SK-N-SH (cell line): ENCODE results near the gene CUX1. TPM values are rescaled to one million over a fixed set of nuclear protein-coding genes. Genes with fewer than 3 reads are reported as not detected.
"Not testable (repeated sequence)": the region's sequence is repeated elsewhere in the genome, so short reads cannot be mapped to it uniquely, and the experiment has no call there.

Experiments
- CTCF ChIA-PET: fragments of 300-600, 350-600 bp; formaldehyde crosslinking; extraction: SDS; loops from one replicate; lab custom pipeline; 2021; lab: Yijun Ruan, JAX
- POLR2A ChIA-PET: fragments of 350-600 bp; sonication (Branson Sonifier 250); formaldehyde crosslinking; extraction: SDS; loops from one replicate; lab custom pipeline; 2020; ENCODE audit warnings: antibody characterized with exemption, inconsistent platforms; lab: Yijun Ruan, JAX
- DNase-seq: peaks from one replicate; pipeline ENCODE4 v3.0.0; 2012
- H2AFZ ChIP-seq: fragments of 200-600 bp; sonication (generic); 2 replicates; pipeline ENCODE4 v1.8.1; 2016; ENCODE audit warnings: antibody characterized with exemption, mild to moderate bottlenecking, low read depth
- H3F3A ChIP-seq: fragments of 200-600 bp; sonication (generic); replicated peaks from 2 replicates; pipeline ENCODE3; 2016; ENCODE audit warnings: antibody characterized with exemption, mild to moderate bottlenecking; ENCODE audit not compliant: insufficient read depth
- H3K27ac ChIP-seq, 2 experiments: fragments of 200-500 bp in 1 of 2; fragments of 200-600 bp in 1 of 2; sonication (Bioruptor generic) in 1 of 2; sonication (generic), shearing (Covaris generic) in 1 of 2; 2 replicates each; pipeline versions ENCODE4 v1.5.1 to v1.6.1; 2014 to 2016; ENCODE audit warnings: low read depth in 2 of 2, inconsistent platforms in 1 of 2, low read length in 1 of 2, mild to moderate bottlenecking in 1 of 2, mixed read lengths in 1 of 2
- H3K27me3 ChIP-seq: fragments of 200-600 bp; sonication (generic), shearing (Covaris generic); 2 replicates; pipeline ENCODE4 v1.6.1; 2016; ENCODE audit warnings: mixed run types; ENCODE audit not compliant: insufficient read depth
- H3K36me3 ChIP-seq, 2 experiments: fragments of 200-500 bp in 1 of 2; fragments of 200-600 bp in 1 of 2; sonication (Bioruptor generic) in 1 of 2; sonication (generic) in 1 of 2; replicated peaks in 1 of 2; 2 replicates each; pipeline versions ENCODE3 to v1.5.1; 2014 to 2016; ENCODE audit warnings: low read length in 1 of 2, mild to moderate bottlenecking in 1 of 2; ENCODE audit not compliant: insufficient read depth in 2 of 2, control insufficient read depth in 1 of 2
- H3K4me1 ChIP-seq, 2 experiments: fragments of 200-500 bp in 1 of 2; fragments of 200-600 bp in 1 of 2; sonication (Bioruptor generic) in 1 of 2; sonication (generic), shearing (Covaris generic) in 1 of 2; 2 replicates each; pipeline versions ENCODE4 v1.5.1 to v1.6.1; 2014 to 2016; ENCODE audit warnings: low read depth in 1 of 2, low read length in 1 of 2, mixed run types in 1 of 2; ENCODE audit not compliant: insufficient read depth in 2 of 2, control insufficient read depth in 1 of 2
- H3K4me2 ChIP-seq: fragments of 200-600 bp; sonication (generic), shearing (Covaris generic); 2 replicates; pipeline ENCODE4 v1.6.1; 2017; ENCODE audit warnings: mixed run types
- H3K4me3 ChIP-seq, 2 experiments: fragments of 200-500 bp in 1 of 2; fragments of 200-600 bp in 1 of 2; sonication (Bioruptor generic) in 1 of 2; sonication (generic), shearing (Covaris generic) in 1 of 2; 2 replicates each; pipeline versions ENCODE4 v1.5.1 to v1.8.1; 2014 to 2016; ENCODE audit warnings: low read depth in 2 of 2, inconsistent platforms in 1 of 2, low read length in 1 of 2, mild to moderate bottlenecking in 1 of 2, mixed read lengths in 1 of 2, moderate library complexity in 1 of 2
- H3K79me2 ChIP-seq: fragments of 200-600 bp; sonication (generic); 2 replicates; pipeline ENCODE4 v1.8.1; 2017; ENCODE audit warnings: mild to moderate bottlenecking; ENCODE audit not compliant: insufficient read depth
- H3K9ac ChIP-seq: fragments of 200-600 bp; sonication (generic); 2 replicates; pipeline ENCODE4 v1.6.1; 2017; ENCODE audit warnings: mixed run types
- H3K9me2 ChIP-seq: fragments of 200-600 bp; sonication (generic); 2 replicates; pipeline ENCODE4 v1.6.1; 2017; ENCODE audit warnings: mixed run types
- H3K9me3 ChIP-seq: fragments of 200-600 bp; sonication (generic); 2 replicates; pipeline ENCODE4 v1.6.1; 2017; ENCODE audit warnings: mixed run types, mild to moderate bottlenecking, moderate library complexity
- H4K20me1 ChIP-seq: fragments of 200-600 bp; sonication (generic); 2 replicates; pipeline ENCODE4 v1.6.1; 2017; ENCODE audit warnings: mild to moderate bottlenecking, mixed run types; ENCODE audit not compliant: insufficient read depth
- FOXM1 ChIP-seq: IDR thresholded peaks from 2 replicates; pipeline ENCODE4 v1.4.0; 2012; ENCODE audit warnings: low read depth, mild to moderate bottlenecking
- JUND ChIP-seq: IDR thresholded peaks from 2 replicates; pipeline ENCODE4 v1.4.0; 2012
- MAX ChIP-seq: IDR thresholded peaks from 2 replicates; pipeline ENCODE4 v1.4.0; 2012; ENCODE audit warnings: low read depth
- MEF2A ChIP-seq: IDR thresholded peaks from 2 replicates; pipeline ENCODE4 v1.4.0; 2012; ENCODE audit warnings: low read depth, borderline replicate concordance
- MXI1 ChIP-seq: IDR thresholded peaks from 2 replicates; pipeline ENCODE4 v1.6.1; 2012; ENCODE audit warnings: mild to moderate bottlenecking, low read depth, low read length, improper control_type of control experiment
- NRF1 ChIP-seq: IDR thresholded peaks from 2 replicates; pipeline ENCODE4 v1.6.1; 2012; ENCODE audit warnings: low read depth, mild to moderate bottlenecking, low read length
- PBX3 ChIP-seq: IDR thresholded peaks from 2 replicates; pipeline ENCODE4; 2012
- REST ChIP-seq: IDR thresholded peaks from 2 replicates; pipeline ENCODE4 v1.6.1; 2012; ENCODE audit warnings: mild to moderate bottlenecking, low read depth, low read length, moderate library complexity
- RFX5 ChIP-seq: IDR thresholded peaks from 2 replicates; pipeline ENCODE4 v1.6.1; 2012; ENCODE audit warnings: mild to moderate bottlenecking, improper control_type of control experiment, low read length
- SIN3A ChIP-seq: IDR thresholded peaks from 2 replicates; pipeline ENCODE4 v1.6.1; 2012; ENCODE audit warnings: low read depth, mild to moderate bottlenecking, low read length, moderate library complexity, borderline replicate concordance
- USF1 ChIP-seq: IDR thresholded peaks from 2 replicates; pipeline ENCODE4 v1.4.0; 2012; ENCODE audit warnings: low read depth, borderline replicate concordance
- WGBS: methylation state at CpG from one replicate; pipeline ENCODE4 v1.1.6; 2017; ENCODE audit warnings: low lambda C conversion rate; 5-methylcytosine and 5-hydroxymethylcytosine counted together
- polyA plus RNA-seq, 3 experiments: library from polyadenylated mRNA; depleted of rRNA; stranded (reverse); fragments of >200 nt; gene quantifications; 2 replicates each; pipeline ENCODE4 v1.2.3, GENCODE V29; 2012

Gene CUX1
- polyA plus RNA-seq, 1 of the 3 experiments (the other 2 are of a cell fraction), result 68.6 TPM

- no peak overlapping the region for H3K27ac ChIP-seq
- no peak overlapping the region for H3K4me2 ChIP-seq
- TF ChIP-seq MAX (no peak), MXI1 (no peak), PBX3 (no peak), FOXM1 (no peak), RFX5 (no peak), USF1 (no peak), JUND (no peak), NRF1 (no peak), MEF2A (no peak), REST (no peak), SIN3A (no peak)
- no peaks in the 10 kb centered on the region for H3K79me2 ChIP-seq
- H2AFZ ChIP-seq, result no peak overlapping the region
- peaks cover 0 to 5% of the 10 kb centered on the region in 2 experiments; a peak in 2 of 4 replicates for H3K4me1 ChIP-seq
- ChIA-PET POLR2A (no interaction called here), CTCF (interaction anchor here (0.7 to 1.3 kb wide), 2 partner anchors 109 to 206 kb away, joined by 3 read pairs; no protein-coding TSS in a partner anchor)
- no peak for DNase-seq
- H3F3A ChIP-seq, result peaks cover 14% of the 10 kb centered on the region
- peaks cover 5% of the 10 kb centered on the region; the same call in 1 of the 2 replicates for H3K27me3 ChIP-seq
- H3K36me3 ChIP-seq, result no peaks in the 10 kb centered on the region
- no peaks in the 10 kb centered on the region for H3K9me2 ChIP-seq
- H3K9me3 ChIP-seq, result no peaks in the 10 kb centered on the region
- H3K9ac ChIP-seq, result no peak overlapping the region
- H3K4me3 ChIP-seq, result no peak overlapping the region
- WGBS, result 78% methylated on average over 5 of the region's 5 CpGs
- no peaks in the 10 kb centered on the region for H4K20me1 ChIP-seq
Measured at GRCh38 chr7:101795461-101795860, 22.0 kb upstream of the CUX1 start.

- CTCF ChIA-PET, result interaction anchor here (1.0 to 1.5 kb wide), 3 partner anchors 8 to 109 kb away, joined by 3 to 7 read pairs (median 4); no protein-coding TSS in a partner anchor
- POLR2A ChIA-PET, H3K4me1 ChIP-seq: not testable (repeated sequence)
Measured at GRCh38 chr7:101798173-101798572, 19.3 kb upstream of the CUX1 start.

More at GRCh38 chr7:101798173-101798572, 19.3 kb upstream of the CUX1 start:
- not testable (repeated sequence) for H3K9me2 ChIP-seq, H3K9me3 ChIP-seq, H3K4me3 ChIP-seq, H3K36me3 ChIP-seq, H4K20me1 ChIP-seq, H3K27ac ChIP-seq, H3K4me2 ChIP-seq, DNase-seq, H3K9ac ChIP-seq, H3K79me2 ChIP-seq, H3F3A ChIP-seq, H2AFZ ChIP-seq, H3K27me3 ChIP-seq
- WGBS, result 88% methylated on average over 10 of the region's 10 CpGs
